Peyer's patch (tissue), 4 donors: ENCODE results near the gene SIN3B. TPM values are rescaled to one million over a fixed set of nuclear protein-coding genes. Genes with fewer than 3 reads are reported as not detected.
A peak's percentile ranks its signal among the peaks of the same experiment; 100 is the strongest.

Experiments used
- DNase-seq, 3 donors: peaks; one replicate each; pipeline ENCODE4 v3.0.0-alpha.2; 2017 to 2019
- H3K27ac ChIP-seq, 4 donors: fragments of 200-600 bp; sonication (generic); one replicate each; pipeline ENCODE4 v1.5.1; 2016 to 2019
- H3K27me3 ChIP-seq, 2 donors: fragments of 200-600 bp; sonication (generic); one replicate each; pipeline ENCODE4 v1.5.1; 2019
- H3K36me3 ChIP-seq, 3 donors: fragments of 200-600 bp; sonication (generic); one replicate each; pipeline ENCODE4 v1.5.1; 2016 to 2019
- H3K4me1 ChIP-seq, 4 donors: fragments of 200-600 bp; sonication (generic); one replicate each; pipeline ENCODE4 v1.5.1; 2016 to 2019
- H3K4me3 ChIP-seq, 4 donors: fragments of 200-600 bp; sonication (generic); 1 replicate in 3 of 4; 2 replicates in 1 of 4; pipeline ENCODE4 v1.5.1; 2016 to 2019; ENCODE audit warnings: mild to moderate bottlenecking in 1 of 4
- H3K9me3 ChIP-seq, 4 donors: fragments of 200-600 bp; sonication (generic); one replicate each; pipeline ENCODE4 v1.5.1; 2016 to 2019; ENCODE audit warnings: mild to moderate bottlenecking in 1 of 4
- CTCF ChIP-seq, 6 experiments: fragments of 450-650 bp in 4 of 6; fragments of 200-600 bp in 2 of 6; sonication (generic) in 1 of 6; IDR thresholded peaks; one replicate each; pipeline ENCODE4 v1.5.1; 2017 to 2019; ENCODE audit warnings: antibody characterized with exemption in 6 of 6, mild to moderate bottlenecking in 3 of 6, moderate library complexity in 1 of 6
- POLR2A ChIP-seq, 2 donors: fragments of 450-650 bp; IDR thresholded peaks; one replicate each; pipeline ENCODE4 v1.5.1; 2017; ENCODE audit warnings: antibody characterized with exemption in 2 of 2, mild to moderate bottlenecking in 2 of 2, moderate library complexity in 2 of 2
- total RNA-seq, 4 donors: library from RNA; depleted of rRNA; stranded (reverse); fragments of >200 nt; gene quantifications; one replicate each; pipeline ENCODE4 v1.1.0, GENCODE V29; 2016

SIN3B gene
- total RNA-seq, 4 donors from 2014 or later = 32.4 to 459 (median 86.2) TPM

DNA sequence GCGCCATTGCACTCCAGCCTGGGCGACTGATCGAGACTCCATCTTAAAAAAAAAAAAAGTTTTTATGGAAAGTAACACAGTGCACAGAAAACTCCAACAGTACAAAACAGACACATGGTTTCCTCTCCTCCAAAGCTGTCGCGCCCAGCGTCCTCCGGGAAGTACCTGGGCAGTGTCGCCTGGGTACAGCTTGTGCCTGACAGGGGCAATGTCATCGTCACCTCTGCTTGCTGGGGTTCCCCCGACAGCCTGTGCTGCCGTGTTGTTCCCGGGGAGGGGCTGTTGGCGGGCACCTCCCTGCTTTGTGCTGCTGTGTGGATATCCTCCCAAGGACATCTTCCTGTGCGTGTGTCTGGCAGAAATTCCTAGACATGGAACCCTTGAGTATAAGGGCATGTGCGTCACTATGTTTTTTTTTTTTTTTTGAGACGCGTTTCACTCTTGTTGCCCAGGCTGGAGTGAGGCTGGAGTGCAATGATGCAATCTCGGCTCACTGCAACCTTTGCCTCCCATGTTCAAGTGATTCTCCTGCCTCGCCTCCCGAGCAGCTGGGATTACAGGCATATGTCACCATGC, 57.2 kb downstream of the SIN3B start:
- TF ChIP-seq CTCF (IDR thresholded peaks at IDR 0.05) (no peak), POLR2A (IDR thresholded peaks at IDR 0.05) (no peak)
- H3K4me1 ChIP-seq = peaks cover 0 to 8% (median 0%) of the 10 kb centered on the region in 4 donors
- DNase-seq = peak in 1 of 3 donors; percentile 77
- H3K4me3 ChIP-seq = no peak overlapping the region
- H3K27me3 ChIP-seq = no peaks in the 10 kb centered on the region
- no peaks in the 10 kb centered on the region for H3K36me3 ChIP-seq
- H3K27ac ChIP-seq = peak overlapping the region in 3 of 4 donors; percentile 15 to 77 (median 75)
- peaks cover 0 to 15% (median 6%) of the 10 kb centered on the region in 4 donors for H3K9me3 ChIP-seq

DNA sequence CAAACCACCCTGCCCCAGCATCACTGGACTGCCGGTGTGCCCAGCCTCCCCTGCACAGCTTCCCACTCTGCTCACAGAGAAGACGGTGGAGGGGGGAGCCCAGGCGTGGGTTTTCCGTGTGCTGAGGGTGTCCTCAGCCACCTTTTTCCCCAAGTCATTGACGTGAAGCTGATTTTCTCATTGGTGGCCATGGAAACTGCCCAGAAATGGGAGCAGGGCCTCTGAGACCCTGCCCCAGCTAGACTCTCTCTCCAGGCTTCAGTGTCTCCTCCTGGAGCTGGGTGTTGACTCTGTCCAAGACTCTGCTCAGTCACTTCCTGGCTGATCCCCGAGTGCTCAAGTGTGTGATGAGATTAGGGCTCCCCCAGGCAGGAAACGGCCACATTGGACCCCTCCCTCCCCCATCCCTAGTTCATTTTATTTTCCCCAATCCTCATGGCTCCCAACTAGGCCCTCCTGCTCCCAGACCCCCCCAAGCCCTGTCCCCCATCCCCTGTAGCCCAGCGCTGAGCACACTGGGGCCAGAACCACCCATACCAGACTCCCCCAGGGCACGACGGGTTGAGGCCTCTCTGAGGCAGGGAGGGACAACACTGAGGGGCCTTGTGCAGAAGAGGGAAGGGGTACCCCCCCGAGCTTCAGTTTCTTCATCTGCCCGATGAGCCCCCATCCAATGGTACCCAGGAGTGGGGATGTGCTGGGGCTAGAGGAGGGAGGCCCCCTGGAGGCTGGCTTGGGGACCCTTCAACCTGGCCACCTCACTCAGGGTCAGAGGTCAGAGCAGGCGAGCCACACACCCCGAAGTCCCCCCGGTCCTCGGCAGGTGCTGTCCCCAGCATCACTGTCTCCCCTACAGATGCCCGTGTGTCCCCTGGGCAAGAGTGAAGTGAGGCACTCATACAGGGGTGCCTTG, 58.4 kb downstream of the SIN3B start:
- TF ChIP-seq POLR2A (IDR thresholded peaks at IDR 0.05) = no peak
- TF ChIP-seq CTCF (IDR thresholded peaks at IDR 0.05) = no peak
- no peaks in the 10 kb centered on the region for H3K36me3 ChIP-seq
- no peak for DNase-seq
- H3K4me3 ChIP-seq = no peak overlapping the region
- H3K9me3 ChIP-seq = peaks cover 0 to 5% (median 1%) of the 10 kb centered on the region in 4 donors
- no peaks in the 10 kb centered on the region for H3K27me3 ChIP-seq
- peaks cover 0 to 8% (median 0%) of the 10 kb centered on the region in 4 donors for H3K4me1 ChIP-seq
- peak overlapping the region; percentile 11 to 83 (median 60) for H3K27ac ChIP-seq

GRCh38 chr19:16888629-16889365, 59.6 kb downstream of the SIN3B start, which contains the start of gene F2RL3:
TSS of gene F2RL3 (plus strand) at chr19:16888999. CDS start at chr19:16889190, 191 bp downstream.
- TF ChIP-seq POLR2A (IDR thresholded peaks at IDR 0.05) (no peak), CTCF (IDR thresholded peaks at IDR 0.05) (no peak)
- Histone ChIP-seq H3K27ac (peak within 1 kb of the TSS; percentile 15 to 83 (median 67)), H3K36me3 (no peaks in the 10 kb centered on the region), H3K4me1 (peaks cover 0 to 12% (median under 1%) of the 10 kb centered on the region in 4 donors), H3K4me3 (peak within 1 kb of the TSS; percentile 10 to 33 (median 26)), H3K9me3 (no peaks in the 10 kb centered on the region), H3K27me3 (no peaks in the 10 kb centered on the region)
- DNase-seq = peak; percentile 61 to 81 (median 65)

DNA sequence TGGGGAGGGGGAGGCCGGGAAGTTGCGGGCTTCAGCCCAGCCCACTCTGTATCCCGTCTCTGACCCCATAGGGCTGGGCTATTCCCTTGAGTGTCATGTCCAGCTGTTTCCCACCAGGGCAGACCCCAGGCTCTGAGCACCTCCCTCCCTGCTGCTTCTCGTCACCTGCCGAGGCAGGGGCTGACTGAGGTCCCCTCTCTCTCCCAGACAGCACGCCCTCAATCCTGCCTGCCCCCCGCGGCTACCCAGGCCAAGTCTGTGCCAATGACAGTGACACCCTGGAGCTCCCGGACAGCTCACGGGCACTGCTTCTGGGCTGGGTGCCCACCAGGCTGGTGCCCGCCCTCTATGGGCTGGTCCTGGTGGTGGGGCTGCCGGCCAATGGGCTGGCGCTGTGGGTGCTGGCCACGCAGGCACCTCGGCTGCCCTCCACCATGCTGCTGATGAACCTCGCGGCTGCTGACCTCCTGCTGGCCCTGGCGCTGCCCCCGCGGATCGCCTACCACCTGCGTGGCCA, 60.2 kb downstream of the SIN3B start:
- H3K9me3 ChIP-seq = no peaks in the 10 kb centered on the region
- H3K36me3 ChIP-seq = no peaks in the 10 kb centered on the region
- peaks cover 0 to 12% (median 7%) of the 10 kb centered on the region in 4 donors for H3K4me1 ChIP-seq
- no peak for DNase-seq
- TF ChIP-seq POLR2A (IDR thresholded peaks at IDR 0.05) (no peak), CTCF (IDR thresholded peaks at IDR 0.05) (no peak)
- H3K27me3 ChIP-seq = no peaks in the 10 kb centered on the region
- peak overlapping the region; percentile 10 to 33 (median 26) for H3K4me3 ChIP-seq
- peak overlapping the region; percentile 15 to 83 (median 67) for H3K27ac ChIP-seq

- no peak for DNase-seq
- H3K36me3 ChIP-seq = no peaks in the 10 kb centered on the region
- H3K9me3 ChIP-seq = no peaks in the 10 kb centered on the region
- TF ChIP-seq CTCF (IDR thresholded peaks at IDR 0.05) = no peak
- no peak for TF ChIP-seq POLR2A (IDR thresholded peaks at IDR 0.05)
- peak overlapping the region; percentile 15 to 83 (median 67) for H3K27ac ChIP-seq
- peaks cover 0 to 12% (median 10%) of the 10 kb centered on the region in 4 donors for H3K4me1 ChIP-seq
- H3K4me3 ChIP-seq = peak overlapping the region in 3 of 4 donors; percentile 10 to 33 (median 32)
- H3K27me3 ChIP-seq = no peaks in the 10 kb centered on the region
These were observed 60.8 kb downstream of the SIN3B start for GRCh38 chr19:16889883-16890460.
